Lower lobe of right lung (tissue), 2 donors: Measurements from ENCODE around the gene SESTD1. TPM values are rescaled to one million over a fixed set of nuclear protein-coding genes. Genes with fewer than 3 reads are reported as not detected.

Experiments
- ATAC-seq, 2 donors: fragments of 200-7000 bp; cut with Tn5 transposase; one replicate each; pipeline ENCODE4 v1.9.1; 2020 to 2022; ENCODE audit warnings: mild to moderate bottlenecking in 2 of 2, moderate library complexity in 2 of 2
- DNase-seq: peaks from one replicate; pipeline ENCODE4 v3.0.0-alpha.2; 2020
- H3K27ac ChIP-seq: fragments of 200-600 bp; one replicate; pipeline ENCODE4 v1.8.0; 2022
- H3K27me3 ChIP-seq: fragments of 200-600 bp; one replicate; pipeline ENCODE4 v1.8.0; 2022; ENCODE audit warnings: low read depth
- H3K36me3 ChIP-seq: fragments of 200-600 bp; one replicate; pipeline ENCODE4 v1.8.0; 2022; ENCODE audit warnings: mild to moderate bottlenecking
- H3K4me1 ChIP-seq: fragments of 200-600 bp; one replicate; pipeline ENCODE4 v1.8.0; 2022
- H3K4me3 ChIP-seq: fragments of 200-600 bp; one replicate; pipeline ENCODE4 v1.8.0; 2022; ENCODE audit warnings: mild to moderate bottlenecking
- H3K9me3 ChIP-seq: fragments of 200-600 bp; one replicate; pipeline ENCODE4 v1.8.0; 2022
- CTCF ChIP-seq: fragments of 200-600 bp; IDR thresholded peaks from one replicate; pipeline ENCODE4 v1.8.0; 2022; ENCODE audit warnings: antibody characterized with exemption, mild to moderate bottlenecking
- intact Hi-C: fragments of 100-400 bp; cut with DNase I; formaldehyde crosslinking; loops from one replicate; pipeline ENCODE4 v1.11.0; 2022
- total RNA-seq: library from RNA; stranded (reverse); fragmentation: NEBNext Ultra II Directional; extraction: Animal tissue kit (Norgen Biotek cat#: 25700); gene quantifications from one replicate; pipeline ENCODE4 v1.2.1, GENCODE V29; 2021
- donor health status: DM: no; HTN: yes; CAD: no; lungs with severe emphysema.

SESTD1 gene
- total RNA-seq, 1 donor from 2014 or later, result 107 TPM

DNA sequence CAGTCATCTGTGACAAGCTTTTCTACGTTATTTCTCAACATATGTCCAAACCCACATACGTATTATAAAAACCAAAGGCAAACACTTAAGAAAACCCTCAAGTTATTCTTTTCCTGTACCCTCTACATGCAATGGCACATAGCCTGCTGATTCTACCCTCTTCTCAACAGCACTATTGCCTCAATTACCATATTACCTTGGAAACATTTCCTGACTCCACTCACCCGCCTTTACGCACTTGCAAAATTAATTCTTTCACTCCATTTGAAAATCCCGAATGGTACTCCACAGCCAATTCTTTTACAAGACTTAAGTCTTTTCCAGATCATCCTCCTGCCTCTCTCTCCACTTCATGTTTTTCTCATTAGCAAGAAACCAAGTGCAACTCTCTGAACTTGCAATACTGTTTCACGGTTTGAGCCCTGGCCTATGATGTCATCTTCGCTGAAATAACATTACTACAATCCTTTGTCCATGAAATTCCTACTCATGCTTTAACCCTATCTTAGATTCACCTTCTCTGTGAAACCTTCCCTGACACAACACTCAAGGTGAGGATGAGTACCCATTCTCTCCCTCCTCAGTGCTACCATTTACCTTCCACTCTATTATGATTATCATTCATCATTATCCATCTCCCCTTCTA lies 29.0 kb downstream of the SESTD1 start:
- DNase-seq (no peak), ATAC-seq (peak; percentile 88 to 89)
- Histone ChIP-seq H3K27me3 (no peaks in the 10 kb centered on the region), H3K36me3 (no peaks in the 10 kb centered on the region), H3K27ac (peak overlapping the region; percentile 61), H3K4me3 (no peak overlapping the region), H3K9me3 (no peaks in the 10 kb centered on the region), H3K4me1 (peaks cover 69% of the 10 kb centered on the region)
- no peak for TF ChIP-seq CTCF
- intact Hi-C loops, result no loop called here

DNA sequence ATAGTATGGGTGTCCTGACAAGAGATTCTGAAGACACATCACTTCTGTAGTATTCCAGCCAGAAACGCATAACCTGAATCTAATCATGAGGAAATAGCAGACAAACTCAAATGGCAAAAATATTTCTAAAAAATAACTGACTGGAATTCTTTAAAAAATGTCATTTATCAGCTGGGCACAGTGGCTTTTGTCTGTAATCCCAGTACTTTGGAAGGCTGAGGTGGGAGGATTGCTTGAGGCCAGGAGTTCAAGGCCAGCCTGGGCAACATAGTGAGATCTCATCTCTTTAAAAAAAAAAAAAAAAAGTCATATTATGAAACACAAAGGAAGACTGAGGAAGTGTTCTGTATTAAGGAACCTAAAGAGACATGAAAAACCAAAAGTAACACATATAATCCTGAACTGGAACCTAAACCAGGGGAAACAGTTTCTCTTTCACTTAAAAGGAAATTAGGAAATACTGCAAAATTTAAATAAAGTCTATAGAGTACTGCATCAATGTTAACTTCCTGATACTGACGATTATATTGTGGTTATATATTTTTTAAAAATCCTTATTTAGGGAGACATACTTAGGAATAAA lies 29.9 kb downstream of the SESTD1 start:
- H3K27ac ChIP-seq, result peak overlapping the region; percentile 61
- H3K4me3 ChIP-seq, result no peak overlapping the region
- H3K36me3 ChIP-seq, result no peaks in the 10 kb centered on the region
- no peaks in the 10 kb centered on the region for H3K9me3 ChIP-seq
- TF ChIP-seq CTCF, result no peak
- intact Hi-C loops, result no loop called here
- ATAC-seq (peak; percentile 32 to 59), DNase-seq (no peak)
- H3K27me3 ChIP-seq, result no peaks in the 10 kb centered on the region
- peaks cover 61% of the 10 kb centered on the region for H3K4me1 ChIP-seq

DNA sequence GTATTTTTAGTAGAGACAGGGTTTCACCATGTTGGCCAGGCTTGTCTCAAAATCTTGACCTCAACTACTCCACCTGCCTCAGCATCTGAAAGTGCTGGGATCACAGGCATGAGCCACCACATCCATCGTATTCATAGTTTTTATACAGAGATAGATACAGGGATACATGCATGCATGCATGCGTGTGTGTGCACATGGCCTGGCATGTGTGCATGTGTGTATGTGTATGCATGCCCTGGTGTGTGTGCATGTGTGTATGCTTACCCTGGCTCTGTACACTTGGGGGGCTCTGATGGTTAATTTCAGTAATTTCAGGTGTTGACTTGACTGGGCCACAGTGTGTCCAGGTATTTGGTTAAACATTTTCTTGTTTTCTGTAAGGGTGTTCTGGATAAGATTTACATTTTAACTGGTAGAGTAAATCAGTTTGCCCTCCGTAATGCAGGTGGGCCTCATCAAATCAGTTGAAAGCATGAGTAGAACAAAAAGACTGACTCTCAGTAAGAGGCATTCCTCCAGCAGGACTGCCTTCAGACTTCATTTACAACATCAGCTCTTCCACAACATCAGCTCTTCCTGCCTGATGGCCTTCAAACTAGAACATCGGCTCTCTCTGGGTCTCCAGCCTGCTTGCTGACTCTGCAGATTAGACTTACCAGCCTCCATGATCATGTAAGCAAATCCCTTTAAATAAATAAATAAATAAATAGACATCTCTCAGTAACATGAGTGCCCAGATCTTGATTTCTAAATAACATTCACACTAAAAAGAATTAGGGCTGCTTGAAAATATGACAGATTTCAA lies 30.8 kb downstream of the SESTD1 start:
- H3K4me3 ChIP-seq, result no peak overlapping the region
- H3K36me3 ChIP-seq, result no peaks in the 10 kb centered on the region
- no peak for DNase-seq
- H3K27me3 ChIP-seq, result no peaks in the 10 kb centered on the region
- intact Hi-C loops, result no loop called here
- H3K27ac ChIP-seq, result peak overlapping the region; percentile 61
- no peak for ATAC-seq
- H3K9me3 ChIP-seq, result no peaks in the 10 kb centered on the region
- no peak for TF ChIP-seq CTCF
- peaks cover 52% of the 10 kb centered on the region for H3K4me1 ChIP-seq

DNA sequence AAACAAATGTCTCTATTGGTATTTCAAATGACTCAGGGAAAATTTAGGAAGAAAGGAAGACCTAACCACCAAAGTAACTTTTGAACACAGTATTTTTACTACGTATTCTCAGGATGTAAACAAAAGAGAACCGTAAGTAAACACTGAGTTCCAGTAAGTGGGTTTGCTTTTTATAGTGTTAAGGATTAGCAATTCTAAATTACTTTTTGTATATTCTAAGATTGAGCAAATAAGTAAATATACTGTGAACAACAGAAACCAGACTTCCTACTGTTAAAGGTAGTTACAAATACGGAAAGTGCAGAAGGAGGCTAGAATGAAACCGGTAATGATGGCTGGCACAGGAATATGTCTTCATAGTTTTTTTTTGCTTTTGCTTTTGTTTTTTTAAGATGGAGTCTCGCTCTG lies 31.5 kb downstream of the SESTD1 start:
- DNase-seq (no peak), ATAC-seq (peak in 1 of 2 donors; percentile 29)
- H3K27ac ChIP-seq, result peak overlapping the region; percentile 61
- intact Hi-C loops, result no loop called here
- H3K36me3 ChIP-seq, result no peaks in the 10 kb centered on the region
- peaks cover 44% of the 10 kb centered on the region for H3K4me1 ChIP-seq
- TF ChIP-seq CTCF, result no peak
- H3K27me3 ChIP-seq, result no peaks in the 10 kb centered on the region
- no peak overlapping the region for H3K4me3 ChIP-seq
- H3K9me3 ChIP-seq, result no peaks in the 10 kb centered on the region

DNA sequence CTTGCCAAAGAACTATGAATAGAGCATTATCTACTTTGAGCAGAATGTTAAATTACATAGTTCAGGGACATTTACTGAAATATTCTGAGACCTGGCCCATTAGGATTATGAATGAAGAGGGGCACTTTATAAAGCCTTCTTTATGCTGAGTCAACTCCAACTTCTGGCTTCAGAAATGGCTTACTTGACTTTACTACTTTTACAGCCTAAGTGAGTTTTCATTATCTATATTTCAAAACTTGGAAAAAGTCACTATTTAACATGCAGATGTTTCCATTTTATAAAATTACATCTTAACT lies 37.7 kb downstream of the SESTD1 start:
- H3K27ac ChIP-seq, result no peak overlapping the region
- no peaks in the 10 kb centered on the region for H3K9me3 ChIP-seq
- intact Hi-C loops, result no loop called here
- no peak overlapping the region for H3K4me3 ChIP-seq
- ATAC-seq, result peak in 1 of 2 donors; percentile 5
- DNase-seq, result no peak
- peaks cover 29% of the 10 kb centered on the region for H3K4me1 ChIP-seq
- H3K27me3 ChIP-seq, result no peaks in the 10 kb centered on the region
- no peak for TF ChIP-seq CTCF
- no peaks in the 10 kb centered on the region for H3K36me3 ChIP-seq
